Common myeloid progenitor, CD34-positive (primary cell): ENCODE measurements around the gene ACTMAP.

Source experiments
- CTCF ChIA-PET: fragments of 350-600 bp; sonication (Branson Sonifier 250); formaldehyde crosslinking; loops from one replicate; lab custom pipeline; 2021; ENCODE audit warnings: antibody characterized with exemption; lab: Charles Lee
- POLR2A ChIA-PET: fragments of 350-600 bp; sonication (Branson Sonifier 250); formaldehyde crosslinking; loops from one replicate; lab custom pipeline; 2021; ENCODE audit warnings: antibody characterized with exemption; lab: Charles Lee
- DNase-seq, 3 donors: peaks; one replicate each; pipeline versions ENCODE4 v3.0.0 to v3.0.0-alpha.2; 2013
- H3K27ac ChIP-seq, 2 experiments: 1 replicate in 1 of 2; 2 replicates in 1 of 2; pipeline ENCODE4 v1.7.0; 2013; ENCODE audit warnings: inconsistent platforms in 2 of 2, low read length in 2 of 2, mild to moderate bottlenecking in 2 of 2, low read depth in 1 of 2, moderate library complexity in 1 of 2; ENCODE audit not compliant: severe bottlenecking in 2 of 2, insufficient read depth in 1 of 2, poor library complexity in 1 of 2
- H3K27me3 ChIP-seq, 5 experiments: replicated peaks in 2 of 5; 1 replicate in 3 of 5; 2 replicates in 2 of 5; pipeline versions ENCODE4 v1.6.1 to v1.7.0; 2013; ENCODE audit warnings: low read length in 4 of 5, mild to moderate bottlenecking in 2 of 5, moderate library complexity in 2 of 5, inconsistent platforms in 1 of 5; ENCODE audit not compliant: insufficient read depth in 5 of 5, control insufficient read depth in 4 of 5
- H3K36me3 ChIP-seq, 4 experiments: 1 replicate in 2 of 4; 2 replicates in 2 of 4; pipeline versions ENCODE4 v1.6.1 to v1.7.0; 2013; ENCODE audit warnings: low read length in 3 of 4, control low read depth in 1 of 4, mild to moderate bottlenecking in 1 of 4; ENCODE audit not compliant: control insufficient read depth in 4 of 4, insufficient read depth in 4 of 4
- H3K4me1 ChIP-seq, 4 experiments: 1 replicate in 3 of 4; 2 replicates in 1 of 4; pipeline versions ENCODE4 v1.6.1 to v1.7.1; 2013; ENCODE audit warnings: low read length in 3 of 4, mild to moderate bottlenecking in 3 of 4, control low read depth in 1 of 4, inconsistent platforms in 1 of 4, moderate library complexity in 1 of 4; ENCODE audit not compliant: control insufficient read depth in 4 of 4, insufficient read depth in 4 of 4; ENCODE audit errors: control extremely low read depth in 1 of 4
- H3K4me3 ChIP-seq, 7 experiments: 1 replicate in 4 of 7; 2 replicates in 3 of 7; pipeline versions ENCODE4 v1.5.1 to v1.7.0; 2013; ENCODE audit warnings: mild to moderate bottlenecking in 7 of 7, low read length in 6 of 7, moderate library complexity in 6 of 7, inconsistent platforms in 2 of 7, low read depth in 2 of 7, control low read depth in 1 of 7; ENCODE audit not compliant: insufficient read depth in 4 of 7, control insufficient read depth in 1 of 7; ENCODE audit errors: extremely low read depth in 1 of 7
- H3K9me3 ChIP-seq, 5 experiments: 1 replicate in 4 of 5; 2 replicates in 1 of 5; pipeline versions ENCODE4 v1.6.1 to v1.7.1; 2013; ENCODE audit warnings: low read length in 4 of 5, mild to moderate bottlenecking in 2 of 5, inconsistent platforms in 1 of 5, low read depth in 1 of 5, moderate library complexity in 1 of 5; ENCODE audit not compliant: control insufficient read depth in 4 of 5, insufficient read depth in 2 of 5; ENCODE audit errors: control extremely low read depth in 1 of 5
- WGBS: methylation state at CpG from one replicate; pipeline ENCODE4 v1.1.5; 2013; ENCODE audit not compliant: insufficient coverage; 5-methylcytosine and 5-hydroxymethylcytosine counted together

ACTMAP gene

DNA sequence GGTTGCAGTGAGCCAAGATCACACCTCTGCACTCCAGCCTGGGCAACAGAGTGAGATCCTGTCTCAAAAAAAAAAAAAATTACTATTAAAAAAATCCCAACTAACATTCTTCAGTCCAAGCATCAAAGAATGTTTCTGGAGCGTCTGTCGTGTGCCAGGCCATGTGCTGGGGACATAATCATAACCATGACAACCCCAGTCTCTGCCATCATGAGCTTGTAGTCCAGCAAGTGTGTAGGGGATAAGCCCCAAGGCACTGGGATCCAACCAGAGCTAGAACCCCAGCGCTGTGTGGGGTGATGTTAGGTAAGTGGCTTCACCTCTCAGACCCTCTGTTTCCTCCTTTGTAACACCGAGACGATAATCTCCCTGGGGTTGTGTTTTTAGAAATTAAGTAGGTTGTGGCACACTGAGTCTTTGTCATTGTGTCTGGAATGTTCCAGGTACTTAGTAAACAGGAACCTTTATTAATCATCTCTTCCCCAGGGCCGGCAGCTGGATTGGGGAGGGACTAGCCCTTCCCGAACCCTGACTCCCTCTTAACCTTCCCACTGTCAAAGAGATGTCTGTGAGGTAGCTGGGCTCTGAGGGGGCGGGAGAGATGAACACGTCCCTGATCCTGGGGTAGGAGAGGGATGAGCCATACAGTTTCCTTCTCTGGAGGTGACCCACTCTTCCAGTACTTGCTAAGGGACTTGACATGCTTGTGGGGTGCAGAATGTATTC is 28.2 kb downstream of the ACTMAP start:
- H3K36me3 ChIP-seq = peaks cover 0 to 26% (median 18%) of the 10 kb centered on the region in 4 experiments
- H3K27ac ChIP-seq = no peak overlapping the region
- no peak overlapping the region for H3K4me3 ChIP-seq
- H3K27me3 ChIP-seq = no peaks in the 10 kb centered on the region
- H3K4me1 ChIP-seq = peaks cover 2 to 32% (median 21%) of the 10 kb centered on the region in 4 experiments
- CTCF ChIA-PET = interaction anchor here (1.1 kb wide), 1 partner anchor 21 kb away, joined by 3 read pairs; no protein-coding TSS in a partner anchor
- H3K9me3 ChIP-seq = no peaks in the 10 kb centered on the region
- POLR2A ChIA-PET = interaction anchor here (0.6 kb wide), 1 partner anchor 56 kb away, joined by 5 read pairs; the partner anchor contains the start of gene RAB4B
- WGBS = 94% methylated on average over 2 of the region's 9 CpGs
- no peak for DNase-seq

DNA sequence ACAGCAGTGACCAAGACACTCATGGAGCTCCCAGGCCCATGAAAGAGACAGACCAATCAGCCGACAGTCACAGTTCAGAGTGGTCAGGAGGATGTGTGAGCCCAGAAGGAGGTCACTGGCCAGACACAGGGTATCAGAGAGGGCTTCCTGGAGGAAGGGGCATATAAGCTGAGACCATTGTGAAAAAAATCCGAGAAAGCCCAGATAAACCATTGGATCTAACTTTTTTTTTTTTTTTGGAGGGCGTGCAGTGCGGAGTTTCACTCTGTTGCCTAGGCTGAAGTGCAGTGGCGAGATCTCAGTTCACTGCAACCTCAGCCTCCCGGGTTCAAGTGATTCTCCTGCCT is 29.2 kb downstream of the ACTMAP start:
- CTCF ChIA-PET = interaction anchor here (1.1 kb wide), 1 partner anchor 22 kb away, joined by 3 read pairs; no protein-coding TSS in a partner anchor
- Histone ChIP-seq H3K4me3 (no peak overlapping the region), H3K27me3 (no peaks in the 10 kb centered on the region), H3K4me1 (peaks cover 2 to 37% (median 25%) of the 10 kb centered on the region in 4 experiments), H3K36me3 (peaks cover 0 to 19% (median 12%) of the 10 kb centered on the region in 4 experiments), H3K27ac (peak overlapping the region in 1 of 2 experiments; percentile 26), H3K9me3 (no peaks in the 10 kb centered on the region)
- DNase-seq = no peak
- 67% methylated on average over 2 of the region's 6 CpGs for WGBS
- POLR2A ChIA-PET = no interaction called here

- Histone ChIP-seq H3K27ac (peak overlapping the region in 1 of 2 experiments; percentile 97), H3K27me3 (no peaks in the 10 kb centered on the region), H3K4me1 (peaks cover 2 to 50% (median 38%) of the 10 kb centered on the region in 4 experiments), H3K4me3 (peak overlapping the region in 5 of 7 experiments; percentile 77 to 95 (median 85)), H3K36me3 (peaks cover 0 to 12% (median 6%) of the 10 kb centered on the region in 4 experiments), H3K9me3 (no peaks in the 10 kb centered on the region)
- ChIA-PET POLR2A (interaction anchor here (1.0 kb wide), 1 partner anchor 31 kb away, joined by 4 read pairs; the partner anchor contains the start of gene ACTMAP), CTCF (no interaction called here)
- DNase-seq = no peak
- 90% methylated on average over 5 of the region's 7 CpGs for WGBS
Observed at GRCh38 chr19:40719414-40719894, 30.8 kb downstream of the ACTMAP start.

- Histone ChIP-seq H3K27me3 (no peaks in the 10 kb centered on the region), H3K9me3 (no peaks in the 10 kb centered on the region), H3K4me1 (peaks cover 2 to 56% (median 44%) of the 10 kb centered on the region in 4 experiments), H3K27ac (peak overlapping the region in 1 of 2 experiments; percentile 97), H3K4me3 (peak overlapping the region in 6 of 7 experiments; percentile 5 to 95 (median 84)), H3K36me3 (peaks cover 0 to 7% (median 5%) of the 10 kb centered on the region in 4 experiments)
- no peak for DNase-seq
- WGBS = 34% methylated on average over 15 of the region's 16 CpGs
- ChIA-PET CTCF (no interaction called here), POLR2A (interaction anchor here (1.0 kb wide), 1 partner anchor 32 kb away, joined by 4 read pairs; the partner anchor contains the start of gene ACTMAP)
Observed at GRCh38 chr19:40718774-40719391, 31.4 kb downstream of the ACTMAP start.

DNA sequence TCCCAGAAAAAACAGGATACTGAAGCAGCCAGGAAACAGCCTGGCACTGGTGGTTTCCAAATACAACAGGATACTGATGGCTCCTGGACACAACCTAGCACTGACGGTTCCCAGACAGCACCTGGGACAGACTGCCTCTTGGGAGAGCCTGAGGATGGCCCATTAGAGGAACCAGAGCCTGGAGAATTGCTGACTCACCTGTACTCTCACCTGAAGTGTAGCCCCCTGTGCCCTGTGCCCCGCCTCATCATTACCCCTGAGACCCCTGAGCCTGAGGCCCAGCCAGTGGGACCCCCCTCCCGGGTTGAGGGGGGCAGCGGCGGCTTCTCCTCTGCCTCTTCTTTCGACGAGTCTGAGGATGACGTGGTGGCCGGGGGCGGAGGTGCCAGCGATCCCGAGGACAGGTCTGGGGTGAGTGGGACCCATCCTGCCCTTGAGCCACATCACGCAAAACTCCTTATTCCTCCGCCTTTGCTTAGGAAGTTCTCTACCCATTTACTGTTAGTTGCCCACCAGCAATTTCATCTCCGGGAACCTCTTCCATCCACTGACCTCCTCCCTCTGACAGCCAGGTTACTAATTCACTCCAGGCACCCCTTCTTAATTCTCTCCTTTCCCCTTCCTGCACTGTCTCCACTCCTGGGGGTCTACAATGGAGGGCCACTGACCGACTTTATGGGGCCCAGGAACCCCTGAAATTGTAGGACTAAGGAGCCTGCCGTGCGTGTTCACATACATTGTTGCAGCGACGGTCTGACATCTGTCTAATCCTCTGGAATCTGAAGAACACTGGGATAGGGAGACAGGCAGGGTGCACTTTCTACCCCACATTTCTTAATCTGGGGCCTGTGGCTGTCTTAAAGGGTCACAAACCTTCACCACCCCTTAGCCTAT is 32.1 kb downstream of the ACTMAP start:
- Histone ChIP-seq H3K36me3 (peaks cover 0 to 7% (median 4%) of the 10 kb centered on the region in 4 experiments), H3K27ac (peak overlapping the region; percentile 88 to 97), H3K4me3 (peak overlapping the region in 6 of 7 experiments; percentile 75 to 95 (median 84)), H3K4me1 (peaks cover 2 to 58% (median 47%) of the 10 kb centered on the region in 4 experiments), H3K27me3 (no peaks in the 10 kb centered on the region), H3K9me3 (no peaks in the 10 kb centered on the region)
- WGBS = 73% methylated on average over 18 of the region's 20 CpGs
- POLR2A ChIA-PET = interaction anchor here (1.0 kb wide), 1 partner anchor 32 kb away, joined by 4 read pairs; the partner anchor contains the start of gene ACTMAP
- CTCF ChIA-PET = no interaction called here
- DNase-seq = no peak

GRCh38 chr19:40717325-40717879 is 32.9 kb downstream of the ACTMAP start:
- Histone ChIP-seq H3K9me3 (no peaks in the 10 kb centered on the region), H3K4me3 (peak overlapping the region; percentile 64 to 95 (median 83)), H3K27me3 (no peaks in the 10 kb centered on the region), H3K27ac (peak overlapping the region; percentile 88 to 97), H3K4me1 (peaks cover 2 to 58% (median 48%) of the 10 kb centered on the region in 4 experiments), H3K36me3 (peaks cover 0 to 5% (median 4%) of the 10 kb centered on the region in 4 experiments)
- CTCF ChIA-PET = interaction anchor here (1.4 to 1.6 kb wide), 2 partner anchors 34 to 89 kb away, joined by 4 to 5 read pairs; no protein-coding TSS in a partner anchor
- POLR2A ChIA-PET = no interaction called here
- 3% methylated on average over 20 of the region's 20 CpGs for whole genome bisulfite sequencing
- DNase-seq = no peak
